ENCODE data around the gene ANXA11. TPM values are rescaled to one million over a fixed set of nuclear protein-coding genes. Genes with fewer than 3 reads are reported as not detected.

ANXA11 gene
- total RNA-seq, 1 experiment from 2014 or later, result 93.8 TPM

GRCh38 chr10:80133206-80133605, 72.1 kb downstream of the ANXA11 start:
- intact Hi-C loops (cut with micrococcal nuclease), result loop anchor here (1.0 kb wide), 1 partner anchor 71 kb away; no protein-coding TSS in a partner anchor
- POLR2A ChIA-PET, result interaction anchor here (0.9 kb wide), 1 partner anchor 10 kb away, joined by 3 read pairs; no protein-coding TSS in a partner anchor
- peaks cover 11% of the 10 kb centered on the region for H3K4me1 Mint-ChIP-seq (ENCODE audit: insufficient read depth, unreplicated experiment)

GRCh38 chr10:80132299-80133139, 72.8 kb downstream of the ANXA11 start, which contains the start of gene PLAC9:
Gene PLAC9, plus strand, starts transcription at chr10:80132730. Its CDS starts 33 bp downstream, at chr10:80132763.
- no peak for DNase-seq (ENCODE audit: unreplicated experiment)
- H3K4me1 Mint-ChIP-seq (ENCODE audit: insufficient read depth, unreplicated experiment), result peaks cover 11% of the 10 kb centered on the region
- H3K9me3 Mint-ChIP-seq (ENCODE audit: unreplicated experiment), result no peaks in the 10 kb centered on the region
- no peaks in the 10 kb centered on the region for H3K36me3 Mint-ChIP-seq (ENCODE audit: insufficient read depth, unreplicated experiment)
- peak within 1 kb of the TSS; percentile 17 for H3K4me3 Mint-ChIP-seq (ENCODE audit: unreplicated experiment)
- peaks cover 14% of the 10 kb centered on the region for H3K27me3 Mint-ChIP-seq (ENCODE audit: insufficient read depth, unreplicated experiment)
- intact Hi-C loops (cut with micrococcal nuclease), result loop anchor here (1.0 kb wide), 1 partner anchor 70 kb away; no protein-coding TSS in a partner anchor
- TF ChIP-seq, protein P1, sequence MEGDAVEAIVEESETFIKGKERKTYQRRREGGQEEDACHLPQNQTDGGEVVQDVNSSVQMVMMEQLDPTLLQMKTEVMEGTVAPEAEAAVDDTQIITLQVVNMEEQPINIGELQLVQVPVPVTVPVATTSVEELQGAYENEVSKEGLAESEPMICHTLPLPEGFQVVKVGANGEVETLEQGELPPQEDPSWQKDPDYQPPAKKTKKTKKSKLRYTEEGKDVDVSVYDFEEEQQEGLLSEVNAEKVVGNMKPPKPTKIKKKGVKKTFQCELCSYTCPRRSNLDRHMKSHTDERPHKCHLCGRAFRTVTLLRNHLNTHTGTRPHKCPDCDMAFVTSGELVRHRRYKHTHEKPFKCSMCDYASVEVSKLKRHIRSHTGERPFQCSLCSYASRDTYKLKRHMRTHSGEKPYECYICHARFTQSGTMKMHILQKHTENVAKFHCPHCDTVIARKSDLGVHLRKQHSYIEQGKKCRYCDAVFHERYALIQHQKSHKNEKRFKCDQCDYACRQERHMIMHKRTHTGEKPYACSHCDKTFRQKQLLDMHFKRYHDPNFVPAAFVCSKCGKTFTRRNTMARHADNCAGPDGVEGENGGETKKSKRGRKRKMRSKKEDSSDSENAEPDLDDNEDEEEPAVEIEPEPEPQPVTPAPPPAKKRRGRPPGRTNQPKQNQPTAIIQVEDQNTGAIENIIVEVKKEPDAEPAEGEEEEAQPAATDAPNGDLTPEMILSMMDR (IDR thresholded peaks at IDR 0.05; ENCODE audit: unreplicated experiment), result no peak
- no TSS peak for BruUV-seq (replicated peaks)
- ChIA-PET CTCF (interaction anchor here (0.9 to 2.8 kb wide), 3 partner anchors 9 to 11 kb away, joined by 3 to 12 read pairs (median 5); no protein-coding TSS in a partner anchor), POLR2A (interaction anchor here (1.0 kb wide), 1 partner anchor 73 kb away, joined by 3 read pairs; no protein-coding TSS in a partner anchor)
- H3K27ac Mint-ChIP-seq (ENCODE audit: low read depth, unreplicated experiment), result no peak within 1 kb of the TSS

More at GRCh38 chr10:80133206-80133605, 72.1 kb downstream of the ANXA11 start:
- peak overlapping the region; percentile 17 for H3K4me3 Mint-ChIP-seq (ENCODE audit: unreplicated experiment)
- no peaks in the 10 kb centered on the region for H3K36me3 Mint-ChIP-seq (ENCODE audit: insufficient read depth, unreplicated experiment)
- BruUV-seq (replicated peaks), result no TSS peak
- H3K27ac Mint-ChIP-seq (ENCODE audit: low read depth, unreplicated experiment), result no peak overlapping the region
- TF ChIP-seq, protein P1 (IDR thresholded peaks at IDR 0.05; ENCODE audit: unreplicated experiment), result no peak
- CTCF ChIA-PET, result interaction anchor here (0.6 to 1.3 kb wide), 4 partner anchors 10 to 128 kb away, joined by 3 to 5 read pairs (median 4); no protein-coding TSS in a partner anchor
- peaks cover 14% of the 10 kb centered on the region for H3K27me3 Mint-ChIP-seq (ENCODE audit: insufficient read depth, unreplicated experiment)
- DNase-seq (ENCODE audit: unreplicated experiment), result no peak
- H3K9me3 Mint-ChIP-seq (ENCODE audit: unreplicated experiment), result no peaks in the 10 kb centered on the region

DNA sequence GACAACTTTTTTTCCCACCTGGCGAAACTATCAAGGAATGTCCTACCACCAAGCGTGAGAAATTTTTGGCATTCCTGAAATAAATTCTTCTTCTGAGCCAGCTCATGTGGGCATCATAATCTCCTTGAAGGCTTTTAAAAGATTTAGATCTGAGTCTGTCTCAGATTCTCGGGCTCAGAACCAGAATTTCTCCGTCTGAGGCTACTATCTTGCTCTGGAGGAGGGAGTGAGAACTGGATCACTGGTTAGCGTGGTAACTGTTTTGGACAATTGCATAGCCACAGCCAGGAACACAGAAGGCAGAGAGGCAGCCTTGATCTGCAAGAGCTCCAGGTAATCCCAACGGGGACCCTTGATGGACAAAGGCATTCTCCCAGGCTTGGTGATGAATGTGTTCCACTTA, 73.8 kb downstream of the ANXA11 start:
- H3K27ac Mint-ChIP-seq (ENCODE audit: low read depth, unreplicated experiment), result no peak overlapping the region
- no peaks in the 10 kb centered on the region for H3K9me3 Mint-ChIP-seq (ENCODE audit: unreplicated experiment)
- intact Hi-C loops (cut with micrococcal nuclease), result no loop called here
- CTCF ChIA-PET, result interaction anchor here (0.6 to 2.8 kb wide), 5 partner anchors 12 to 758 kb away, joined by 3 to 12 read pairs (median 4); no protein-coding TSS in a partner anchor
- POLR2A ChIA-PET, result interaction anchor here (1.0 kb wide), 1 partner anchor 72 kb away, joined by 3 read pairs; no protein-coding TSS in a partner anchor
- TF ChIP-seq, protein P1 (IDR thresholded peaks at IDR 0.05; ENCODE audit: unreplicated experiment), result no peak
- H3K4me1 Mint-ChIP-seq (ENCODE audit: insufficient read depth, unreplicated experiment), result peaks cover 15% of the 10 kb centered on the region
- no peak overlapping the region for H3K4me3 Mint-ChIP-seq (ENCODE audit: unreplicated experiment)
- BruUV-seq (replicated peaks), result no TSS peak
- no peak for DNase-seq (ENCODE audit: unreplicated experiment)
- no peaks in the 10 kb centered on the region for H3K36me3 Mint-ChIP-seq (ENCODE audit: insufficient read depth, unreplicated experiment)
- H3K27me3 Mint-ChIP-seq (ENCODE audit: insufficient read depth, unreplicated experiment), result peaks cover 14% of the 10 kb centered on the region

GRCh38 chr10:80126876-80127275, 78.5 kb downstream of the ANXA11 start:
- Mint-ChIP-seq H3K27me3 (ENCODE audit: insufficient read depth, unreplicated experiment) (no peaks in the 10 kb centered on the region), H3K9me3 (ENCODE audit: unreplicated experiment) (no peaks in the 10 kb centered on the region), H3K27ac (ENCODE audit: low read depth, unreplicated experiment) (peak overlapping the region; percentile 24), H3K36me3 (ENCODE audit: insufficient read depth, unreplicated experiment) (no peaks in the 10 kb centered on the region), H3K4me1 (ENCODE audit: insufficient read depth, unreplicated experiment) (peaks cover 5% of the 10 kb centered on the region), H3K4me3 (ENCODE audit: unreplicated experiment) (no peak overlapping the region)
- ChIA-PET CTCF (no interaction called here), POLR2A (no interaction called here)
- no TSS peak for BruUV-seq (replicated peaks)
- intact Hi-C loops (cut with micrococcal nuclease), result no loop called here
- TF ChIP-seq, protein P1 (IDR thresholded peaks at IDR 0.05; ENCODE audit: unreplicated experiment), result no peak
- no peak for DNase-seq (ENCODE audit: unreplicated experiment)
